Measurements from ENCODE around the gene TPH2. TPM values are rescaled to one million over a fixed set of nuclear protein-coding genes. Genes with fewer than 3 reads are reported as not detected.

The TPH2 gene
- total RNA-seq, 1 experiment from 2014 or later = not detected

DNA sequence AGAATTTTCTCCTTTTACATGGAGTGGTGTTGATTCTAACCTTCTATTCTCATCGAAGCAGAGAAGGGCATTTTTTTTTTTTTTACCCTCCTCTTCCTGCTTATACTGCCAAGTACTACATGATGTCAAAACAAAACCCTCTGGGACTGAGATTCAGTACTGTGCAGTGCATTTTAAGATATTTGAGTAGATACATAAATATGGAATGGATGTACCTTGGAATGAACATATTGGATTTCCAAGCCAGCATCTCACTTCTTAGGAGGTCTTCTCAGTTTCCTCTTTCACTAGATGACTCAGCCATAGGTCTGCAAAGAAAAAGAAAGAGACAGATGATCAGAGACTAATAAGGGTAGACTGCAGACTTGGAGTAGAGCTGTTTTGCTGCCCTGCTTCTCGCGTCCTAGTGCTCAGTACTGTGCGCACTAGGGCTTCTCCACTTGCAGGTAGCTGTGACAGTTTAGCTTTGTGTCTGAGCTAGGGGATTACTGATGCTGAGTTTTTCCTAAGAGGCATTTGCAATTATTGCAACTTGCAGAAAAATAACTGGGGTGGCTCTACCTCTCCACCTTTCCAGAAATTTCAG lies 20.4 kb downstream of the TPH2 start:
- no peak for DNase-seq (ENCODE audit: low spot score)

DNA sequence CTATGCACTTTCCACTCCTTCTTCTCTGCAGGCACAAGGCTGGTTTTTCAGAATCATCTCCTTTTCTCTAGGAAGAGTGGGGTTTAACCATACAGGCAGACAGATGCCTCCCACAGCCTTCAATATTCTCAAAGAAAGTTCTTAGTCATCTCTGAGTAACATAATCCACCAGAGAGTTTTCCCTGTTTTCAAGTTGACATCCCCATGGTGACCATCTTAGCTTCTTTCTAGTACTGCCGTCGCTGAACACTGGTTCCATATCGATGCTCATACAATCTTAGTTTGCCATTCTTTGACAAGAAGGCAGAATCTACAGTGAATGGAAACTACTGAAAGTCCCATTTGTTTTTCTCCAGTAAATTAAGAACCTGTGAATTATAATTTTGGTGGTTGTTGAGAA lies 28.6 kb downstream of the TPH2 start:
- no peak for DNase-seq (ENCODE audit: low spot score)

DNA sequence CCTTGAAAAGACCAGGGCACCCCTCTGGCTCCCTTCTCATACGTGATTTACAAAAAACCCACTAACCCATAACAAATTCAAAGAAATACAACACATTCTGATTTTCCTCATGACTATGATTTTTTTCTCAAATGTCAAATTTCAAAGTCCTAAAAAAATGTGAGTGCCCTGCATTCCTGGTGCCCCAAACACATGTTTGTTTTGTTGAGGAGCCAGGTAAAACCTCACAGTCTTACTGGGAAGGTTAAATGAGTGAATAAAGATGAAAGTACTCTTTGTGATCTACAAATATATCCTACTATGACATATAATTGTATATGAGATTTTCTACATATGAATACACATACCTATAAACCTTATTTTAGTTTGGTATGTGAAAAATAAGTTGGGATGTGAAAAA lies 30.7 kb downstream of the TPH2 start:
- no peak for DNase-seq (ENCODE audit: low spot score)

DNA sequence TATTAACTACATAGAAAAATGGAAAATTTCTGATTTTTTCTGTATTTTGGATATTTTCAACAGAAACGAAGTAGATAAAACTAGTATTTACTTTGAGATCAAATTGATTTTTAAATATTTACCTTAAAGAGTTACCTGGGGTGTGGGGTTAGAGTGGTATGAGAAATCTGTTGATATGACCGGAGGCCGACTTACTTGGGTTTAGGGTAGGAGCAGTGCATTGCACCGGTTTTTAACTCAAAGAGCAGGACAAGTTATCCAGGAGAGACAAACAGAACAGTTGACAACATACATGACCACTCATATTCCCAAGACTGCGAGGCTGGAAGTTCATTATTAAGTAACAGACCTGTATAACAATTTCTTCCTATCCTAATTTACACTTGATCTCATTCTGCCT lies 31.4 kb downstream of the TPH2 start:
- no peak for DNase-seq (ENCODE audit: low spot score)

DNA sequence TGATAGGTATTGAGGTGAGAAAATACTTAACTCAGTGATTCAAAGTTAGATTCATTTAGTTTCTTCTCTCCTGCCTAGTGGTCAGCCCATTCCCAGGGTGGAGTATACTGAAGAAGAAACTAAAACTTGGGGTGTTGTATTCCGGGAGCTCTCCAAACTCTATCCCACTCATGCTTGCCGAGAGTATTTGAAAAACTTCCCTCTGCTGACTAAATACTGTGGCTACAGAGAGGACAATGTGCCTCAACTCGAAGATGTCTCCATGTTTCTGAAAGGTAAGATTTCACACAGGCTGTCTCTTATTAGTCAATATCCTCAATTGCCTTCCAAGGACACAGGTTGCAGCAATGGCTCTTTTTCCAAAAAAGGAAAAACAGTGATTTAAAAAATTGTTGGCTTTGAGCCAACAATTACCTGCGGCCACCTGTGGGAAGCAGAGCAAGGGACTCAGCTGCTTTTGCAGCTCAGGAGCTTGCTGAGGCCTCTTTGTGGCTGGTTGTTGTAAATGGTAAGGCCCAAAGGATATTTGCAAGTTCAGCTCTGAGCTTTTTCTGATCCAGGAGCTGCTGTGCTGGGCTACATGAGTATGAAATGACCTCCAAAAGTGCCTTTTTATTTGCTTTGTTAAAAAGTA lies 33.9 kb downstream of the TPH2 start:
- DNase-seq (ENCODE audit: low spot score) = no peak

DNA sequence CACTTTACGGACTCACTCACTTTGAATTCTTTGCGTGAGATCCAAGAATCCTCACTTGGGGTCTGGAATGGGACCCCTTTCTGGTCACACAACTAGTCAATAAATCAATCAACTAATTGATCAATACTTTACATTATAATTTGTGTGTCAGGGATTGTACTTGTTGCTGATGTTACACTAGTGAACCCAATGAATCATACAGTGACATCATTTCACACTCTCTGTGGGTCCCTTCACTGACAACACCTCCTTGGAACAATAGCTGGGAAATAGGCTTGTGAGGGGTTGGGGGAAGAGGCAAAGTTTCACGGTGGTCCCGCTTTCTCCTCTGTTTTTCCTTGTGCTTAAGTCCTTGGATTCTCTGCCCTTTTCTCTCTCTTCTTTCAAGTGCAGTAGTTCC lies 35.0 kb downstream of the TPH2 start:
- no peak for DNase-seq (ENCODE audit: low spot score)

DNA sequence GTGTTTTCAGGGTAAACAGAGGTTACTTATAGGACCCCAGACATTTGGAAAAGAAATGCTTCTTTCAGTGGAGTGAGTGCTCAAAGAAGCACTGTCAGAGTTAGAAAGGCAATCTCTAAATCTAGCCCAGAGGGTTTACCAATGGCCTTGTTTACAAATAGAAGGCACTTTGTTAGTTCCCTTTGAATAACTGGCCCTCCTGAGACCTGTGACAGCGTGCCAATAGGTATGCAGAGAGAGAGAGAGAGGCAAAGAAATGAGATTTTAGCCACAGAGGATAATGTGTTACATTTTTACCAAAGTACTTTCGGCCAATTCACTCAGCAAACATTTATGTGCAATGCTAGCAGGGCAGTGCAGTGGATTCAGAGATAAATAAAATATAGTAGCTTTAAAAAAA lies 41.9 kb downstream of the TPH2 start:
- DNase-seq (ENCODE audit: low spot score) = no peak

DNA sequence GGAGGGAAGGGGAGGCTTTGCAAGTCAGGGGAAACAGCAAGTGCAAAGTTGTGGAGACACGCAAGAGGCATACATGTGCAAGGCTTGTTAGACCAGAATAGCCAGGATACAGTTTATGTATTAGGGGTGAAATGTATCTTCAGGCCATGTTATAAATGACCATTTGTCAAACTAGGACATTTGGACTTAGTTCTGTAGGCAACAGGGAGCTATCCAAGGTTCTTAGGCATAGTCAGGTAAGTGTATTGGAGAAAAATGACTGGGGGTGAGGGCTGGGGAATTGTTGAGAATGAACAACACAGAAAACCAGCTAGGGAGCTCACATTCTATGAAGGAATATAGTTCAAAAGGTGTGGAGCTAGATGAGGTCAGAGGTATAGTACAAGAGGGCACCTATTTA lies 42.5 kb downstream of the TPH2 start:
- no peak for DNase-seq (ENCODE audit: low spot score)

DNA sequence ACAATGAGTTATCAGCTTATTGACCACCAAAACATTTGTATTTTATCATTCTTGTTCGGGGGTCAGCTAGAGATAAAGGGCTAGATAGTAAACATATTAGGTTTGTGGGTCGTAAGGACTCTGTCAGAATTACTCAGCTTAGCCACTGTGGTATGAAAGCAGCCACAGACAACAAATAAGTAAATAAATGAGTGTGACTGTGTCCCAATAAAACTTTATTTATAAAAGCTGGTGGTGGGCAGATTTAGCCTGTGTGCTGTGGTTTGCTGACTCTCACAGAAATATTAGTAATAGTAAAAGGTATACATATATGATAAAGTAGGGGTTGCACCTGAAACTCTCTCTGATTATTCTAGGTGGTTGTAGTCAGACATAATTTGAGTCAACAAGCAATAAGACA lies 56.1 kb downstream of the TPH2 start:
- DNase-seq (ENCODE audit: low spot score) = no peak

DNA sequence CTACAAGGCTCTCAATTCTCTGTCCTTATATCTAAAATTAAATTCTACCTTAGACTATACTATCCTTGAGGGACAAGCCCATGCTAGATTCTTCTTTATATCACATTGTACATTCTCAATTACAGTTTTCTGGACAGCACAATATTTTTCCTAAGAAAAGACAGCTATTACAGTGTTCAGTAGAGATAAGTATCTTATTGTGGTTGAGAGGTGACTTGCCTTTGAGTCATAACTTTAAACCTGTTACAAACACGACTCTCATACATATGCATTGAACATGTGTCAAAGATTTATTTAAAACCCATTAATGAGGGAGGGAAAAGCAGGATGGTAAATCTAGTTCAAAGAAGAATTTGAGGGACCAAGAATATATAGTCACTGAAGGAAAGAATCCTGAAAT lies 61.1 kb downstream of the TPH2 start:
- DNase-seq (ENCODE audit: low spot score) = no peak

DNA sequence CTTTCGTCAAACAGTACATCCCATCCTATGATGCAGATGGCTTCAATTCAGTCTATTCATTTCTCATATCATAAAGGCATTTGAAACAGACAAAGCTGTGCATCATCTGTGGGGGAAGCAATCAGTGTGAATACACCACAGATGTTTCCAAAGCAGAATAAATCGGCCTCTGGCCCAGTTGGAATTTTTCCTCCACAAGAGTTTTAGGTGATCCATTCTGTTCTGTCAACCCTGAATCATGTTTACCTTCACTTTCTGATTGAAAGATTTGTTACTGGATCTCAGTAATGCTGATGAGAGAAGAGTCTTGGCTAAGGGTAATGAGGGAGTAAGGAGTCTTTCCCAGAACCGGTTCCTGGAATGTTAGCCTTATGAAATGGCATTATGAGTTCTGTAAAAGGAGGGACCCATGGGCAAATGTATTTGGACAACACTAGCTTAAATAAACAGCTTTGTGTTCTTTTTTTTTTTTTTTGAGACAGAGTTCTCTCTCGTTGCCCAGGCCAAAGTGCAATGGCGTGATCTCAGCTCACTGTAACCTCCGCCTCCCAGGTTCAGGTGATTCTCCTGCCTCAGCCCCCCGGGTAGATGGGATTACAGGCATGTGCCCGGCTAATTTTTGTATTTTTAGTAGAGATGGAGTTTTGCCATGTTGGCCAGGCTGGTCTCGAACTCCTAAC lies 62.5 kb downstream of the TPH2 start:
- no peak for DNase-seq (ENCODE audit: low spot score)

DNA sequence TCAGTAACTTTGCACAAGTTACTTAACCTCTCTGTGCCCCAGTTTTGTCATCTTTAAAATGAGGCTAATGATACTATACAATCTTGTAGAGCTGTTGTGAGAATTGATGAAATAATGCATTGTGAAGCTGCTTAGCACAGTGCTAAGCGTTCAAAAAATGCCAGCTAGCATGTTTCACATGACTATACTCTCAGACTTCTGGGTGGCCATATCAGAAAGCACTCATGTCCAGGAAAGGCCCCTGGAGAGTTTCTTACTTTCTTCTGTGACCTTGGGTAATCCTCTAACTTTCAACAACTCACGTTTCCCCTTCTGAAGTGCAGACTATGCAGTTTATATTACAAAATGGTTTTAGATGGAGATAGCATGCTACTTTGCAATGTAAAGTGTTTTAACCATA lies 68.1 kb downstream of the TPH2 start:
- DNase-seq (ENCODE audit: low spot score) = no peak

DNA sequence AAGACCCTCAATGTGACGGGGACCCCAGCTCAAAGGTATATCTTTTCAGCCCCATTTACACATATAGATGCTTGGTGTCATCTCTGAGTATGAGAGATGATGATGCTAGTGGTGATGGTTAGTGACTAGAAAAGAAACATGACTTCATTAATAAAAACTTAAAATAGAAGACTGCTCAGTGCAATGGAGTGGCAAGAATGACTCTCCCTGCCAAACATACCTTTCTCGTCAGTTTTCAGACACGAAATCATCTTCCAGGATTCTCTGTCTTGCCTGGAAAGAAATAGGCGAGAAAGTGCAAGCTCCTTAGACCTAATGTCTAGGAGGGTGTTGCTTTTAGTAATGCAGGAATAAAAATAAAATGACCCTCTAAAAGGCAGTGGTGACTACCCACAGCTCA lies 71.7 kb downstream of the TPH2 start:
- no peak for DNase-seq (ENCODE audit: low spot score)

DNA sequence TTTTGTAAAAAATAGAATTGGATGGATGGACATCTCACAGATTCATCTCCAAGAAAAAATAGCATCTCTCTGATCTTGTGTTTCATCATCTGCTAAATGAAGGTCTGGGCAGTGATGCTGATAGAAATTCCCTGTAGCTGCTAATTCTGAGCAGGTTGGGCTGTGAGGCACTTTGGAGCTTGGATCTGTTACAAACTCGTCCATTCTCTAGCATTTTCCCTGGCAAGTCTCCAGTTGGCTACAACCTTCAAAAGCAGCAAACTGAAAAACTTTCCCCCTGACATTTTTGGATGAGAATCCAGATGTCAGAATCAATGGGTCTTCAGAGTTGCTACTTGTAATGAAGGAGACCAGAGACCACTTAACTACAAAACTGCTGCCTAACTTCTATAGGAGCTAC lies 72.7 kb downstream of the TPH2 start:
- no peak for DNase-seq (ENCODE audit: low spot score)

DNA sequence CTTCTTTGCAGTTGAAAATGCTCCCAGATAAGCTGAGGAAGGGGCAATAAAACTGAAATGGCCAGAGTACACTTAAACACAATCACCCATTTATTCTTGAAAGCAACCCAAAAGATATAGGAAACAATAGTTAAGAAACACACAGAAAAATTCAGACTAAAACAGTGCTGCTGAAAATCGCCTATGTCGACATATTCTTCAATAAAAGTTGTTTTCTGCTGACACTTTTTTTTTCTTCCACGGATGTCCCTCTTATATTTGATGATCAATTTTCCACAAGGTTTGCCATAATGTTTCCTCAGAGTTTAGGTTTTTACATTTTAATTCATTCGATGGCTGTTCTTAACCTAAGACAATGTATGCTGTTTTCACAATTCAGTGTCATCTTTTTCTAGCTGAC lies 74.2 kb downstream of the TPH2 start:
- no peak for DNase-seq (ENCODE audit: low spot score)

DNA sequence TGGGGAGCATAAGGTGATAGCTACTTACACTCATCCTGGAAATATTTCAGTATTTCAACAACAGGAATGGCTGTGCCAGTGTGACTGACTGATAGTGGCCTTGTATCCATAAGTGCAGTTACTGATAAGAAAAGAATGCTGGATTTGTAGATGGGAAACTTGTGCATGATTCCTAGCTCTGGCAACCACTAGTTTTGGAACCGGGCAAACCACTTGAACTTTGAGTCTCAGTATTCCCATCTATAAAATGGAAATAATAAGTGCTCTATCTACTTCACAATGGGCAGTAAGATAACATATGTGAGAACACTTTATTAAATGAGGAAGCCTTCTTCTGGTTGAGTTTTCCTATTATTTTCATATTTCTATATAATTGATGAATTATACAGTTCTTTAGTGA lies 77.2 kb downstream of the TPH2 start:
- DNase-seq (ENCODE audit: low spot score) = no peak

DNA sequence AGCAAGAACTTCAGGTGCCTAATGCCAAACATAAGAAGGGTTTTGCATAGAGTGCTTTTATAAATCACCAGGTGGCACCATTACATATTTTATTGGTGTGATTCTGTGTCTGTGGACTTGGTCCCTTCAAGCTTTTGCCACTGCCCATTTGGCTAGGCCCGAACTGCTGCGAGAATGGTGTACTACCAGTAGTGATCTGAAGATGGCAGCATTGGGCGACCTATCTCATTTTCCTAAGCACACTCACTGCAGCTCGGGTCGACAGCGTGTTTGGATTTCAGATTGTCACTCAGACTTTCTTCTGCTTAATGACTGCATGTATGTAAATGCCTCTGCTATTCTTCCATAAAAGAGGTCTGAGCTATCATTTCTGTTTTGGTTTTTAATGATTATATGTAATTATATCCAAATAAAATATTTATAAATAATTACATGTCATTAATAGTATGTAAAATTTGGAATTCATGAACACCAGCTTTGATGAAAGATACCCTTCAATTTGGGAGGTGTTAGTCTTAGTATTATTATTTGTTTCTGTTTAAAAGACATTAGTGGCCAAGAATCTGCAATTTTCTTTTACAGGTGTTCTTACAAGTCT lies 78.5 kb downstream of the TPH2 start:
- DNase-seq (ENCODE audit: low spot score) = peak; percentile 73

DNA sequence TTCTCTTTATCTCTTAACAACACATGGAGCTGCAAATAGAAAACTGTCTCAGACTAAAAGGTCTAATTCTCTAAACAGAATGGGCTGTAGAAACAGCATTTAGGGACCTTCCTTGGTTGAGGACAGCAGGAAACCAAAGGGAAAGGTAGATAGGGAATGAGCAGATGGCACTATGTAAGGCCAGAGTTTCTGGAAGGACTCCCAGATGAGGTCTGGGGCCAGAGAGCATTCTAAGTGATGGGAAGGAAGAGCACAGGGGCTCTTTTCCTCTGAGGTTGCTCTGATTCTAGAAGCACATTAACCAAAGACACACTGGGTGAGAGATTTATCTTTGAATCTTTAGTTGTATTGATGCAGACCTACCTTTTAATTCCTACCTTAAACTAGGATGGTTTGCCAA lies 79.4 kb downstream of the TPH2 start:
- DNase-seq (ENCODE audit: low spot score) = no peak

DNA sequence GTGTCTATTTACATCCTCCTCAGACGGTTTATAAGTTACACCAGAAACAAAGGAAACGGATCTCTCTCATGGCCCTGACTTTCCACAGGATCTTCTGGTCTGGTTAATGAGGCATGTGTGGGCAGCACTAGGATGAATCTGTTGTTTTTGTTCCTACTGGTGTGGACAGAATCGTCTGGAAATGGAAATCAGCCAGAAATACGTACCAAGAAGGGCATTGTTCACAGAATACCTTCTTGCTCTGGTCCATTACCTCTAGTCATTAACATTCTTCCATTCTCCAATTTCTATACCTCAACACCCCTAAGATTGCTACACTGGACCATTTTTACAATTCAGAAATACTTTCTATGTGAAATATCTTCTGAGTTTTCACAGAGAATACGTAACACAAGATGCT lies 86.0 kb downstream of the TPH2 start:
- no peak for DNase-seq (ENCODE audit: low spot score)

DNA sequence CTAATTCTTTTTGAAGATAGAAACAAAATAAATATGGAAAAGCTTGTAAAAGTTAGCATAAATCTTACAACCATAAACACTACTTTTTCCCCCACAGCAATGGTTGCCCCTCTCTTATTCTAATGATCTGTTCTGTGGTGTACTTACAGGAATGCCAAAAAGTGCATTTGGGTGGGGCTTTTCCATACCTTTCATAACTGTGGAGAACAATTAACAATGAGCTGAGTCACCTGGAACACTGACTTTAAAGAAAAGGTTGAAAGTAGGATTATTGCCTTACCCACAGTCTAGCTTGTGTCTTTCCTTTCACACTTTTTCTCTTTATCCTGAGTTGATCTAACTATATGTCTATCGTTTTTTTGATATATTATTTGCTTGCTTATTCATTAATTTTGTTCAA lies 86.9 kb downstream of the TPH2 start:
- no peak for DNase-seq (ENCODE audit: low spot score)

DNA sequence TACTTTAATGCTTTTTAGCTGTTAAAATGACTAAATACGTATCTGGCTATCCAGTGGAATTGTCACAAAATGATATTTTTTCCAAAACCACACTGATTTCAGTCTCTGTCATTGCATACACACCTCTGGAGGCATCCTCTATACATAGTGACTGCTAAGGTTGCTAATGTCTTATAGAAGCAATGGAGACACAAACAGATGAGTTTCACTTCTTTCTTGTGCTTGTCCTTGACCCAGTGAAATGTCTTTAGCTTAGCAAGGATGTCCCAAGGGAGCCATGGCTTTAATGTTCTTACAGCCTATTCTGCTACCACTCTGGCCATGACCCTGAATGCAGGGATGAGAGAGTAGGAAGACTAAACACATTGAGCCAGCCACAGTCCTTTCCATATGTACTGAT lies 90.3 kb downstream of the TPH2 start:
- no peak for DNase-seq (ENCODE audit: low spot score)

DNA sequence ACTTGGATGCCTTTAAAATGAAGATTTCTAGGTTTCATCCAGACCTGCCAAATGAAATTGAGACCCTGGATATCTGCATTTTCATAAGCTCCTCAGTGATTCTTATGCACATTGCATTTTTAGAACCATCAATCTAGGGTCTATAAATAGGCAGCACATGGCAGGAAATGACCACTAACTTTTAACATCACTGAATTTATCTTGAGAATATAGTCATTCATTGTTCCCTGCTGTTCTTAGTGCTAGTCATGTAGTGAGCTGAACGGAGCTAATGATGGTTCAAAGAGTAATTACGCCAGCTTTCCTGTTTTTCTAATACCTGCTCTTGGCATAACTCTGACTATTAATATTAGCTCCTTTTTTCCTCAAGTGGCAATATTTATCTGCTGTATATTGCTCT lies 91.6 kb downstream of the TPH2 start:
- DNase-seq (ENCODE audit: low spot score) = no peak

DNA sequence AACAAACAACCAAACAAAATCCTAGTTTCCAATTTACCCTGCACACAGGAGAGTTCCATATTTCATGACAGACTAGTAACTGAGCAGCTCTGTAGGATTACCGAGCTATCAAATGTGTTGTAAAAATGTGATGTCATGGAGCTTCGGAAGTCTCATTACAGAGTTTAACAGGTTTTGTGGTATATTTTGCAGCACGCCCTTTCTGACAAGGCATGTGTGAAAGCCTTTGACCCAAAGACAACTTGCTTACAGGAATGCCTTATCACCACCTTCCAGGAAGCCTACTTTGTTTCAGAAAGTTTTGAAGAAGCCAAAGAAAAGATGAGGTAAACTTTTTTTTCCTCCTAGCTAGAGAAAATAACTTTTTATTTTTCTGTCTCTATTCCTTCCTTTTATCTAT lies 92.4 kb downstream of the TPH2 start:
- no peak for DNase-seq (ENCODE audit: low spot score)

Measured in H4 (cell line).